NCI-H1092 (cell line): ENCODE measurements around the gene ZNF232.
A peak's percentile ranks its signal among the peaks of the same experiment; 100 is the strongest.
"Not testable (repeated sequence)": the region's sequence is repeated elsewhere in the genome, so short reads cannot be mapped to it uniquely, and the experiment has no call there.

Experiments
- DNase-seq: peaks from one replicate; lab custom pipeline; 2025; lab: John Stamatoyannopoulos, UW

The ZNF232 gene

GRCh38 chr17:5097101-5097834 is 14.4 kb downstream of the ZNF232 start:
- peak; percentile 59 for DNase-seq

GRCh38 chr17:5096731-5097100 is 15.0 kb downstream of the ZNF232 start:
- no peak for DNase-seq

GRCh38 chr17:5092218-5093010 is 19.3 kb downstream of the ZNF232 start:
- no peak for DNase-seq

GRCh38 chr17:5080591-5080990 is 31.1 kb downstream of the ZNF232 start:
- DNase-seq = no peak

- DNase-seq = peak; percentile 73
Observed at GRCh38 chr17:5078106-5079028, 33.3 kb downstream of the ZNF232 start, which contains the start of gene ZFP3. Gene ZFP3 (plus strand): TSS chr17:5078467. CDS start chr17:5091505, 13,038 bp downstream.

GRCh38 chr17:5077781-5078105 is 33.9 kb downstream of the ZNF232 start:
- DNase-seq = no peak

- not testable (repeated sequence) for DNase-seq
Observed at GRCh38 chr17:5077275-5077674, 34.4 kb downstream of the ZNF232 start.

- not testable (repeated sequence) for DNase-seq
Observed at GRCh38 chr17:5075472-5075871, 36.2 kb downstream of the ZNF232 start.

GRCh38 chr17:5069724-5070123 is 42.0 kb downstream of the ZNF232 start:
- no peak for DNase-seq

GRCh38 chr17:5068236-5068635 is 43.4 kb downstream of the ZNF232 start:
- DNase-seq = no peak

GRCh38 chr17:5065227-5065744 is 46.4 kb downstream of the ZNF232 start:
- DNase-seq = no peak
